Right atrium auricular region (tissue), 2 donors: ENCODE measurements around the gene ATAT1. TPM values are rescaled to one million over a fixed set of nuclear protein-coding genes. Genes with fewer than 3 reads are reported as not detected.

Source experiments
- DNase-seq: peaks from one replicate; pipeline ENCODE4 v3.0.0-alpha.2; 2019; ENCODE audit warnings: low spot score
- H3K27ac ChIP-seq, 2 donors: fragments of 200-600 bp; sonication (generic); 1 replicate in 1 of 2; 2 replicates in 1 of 2; pipeline ENCODE4 v1.5.1; 2016 to 2019
- H3K27me3 ChIP-seq, 2 donors: fragments of 200-600 bp; sonication (generic); one replicate each; pipeline versions ENCODE4 v1.5.1 to v1.6.0; 2017 to 2019
- H3K36me3 ChIP-seq: fragments of 200-600 bp; sonication (generic); one replicate; pipeline ENCODE4 v1.5.1; 2016
- H3K4me1 ChIP-seq, 2 donors: fragments of 200-600 bp; sonication (generic); one replicate each; pipeline versions ENCODE4 v1.5.1 to v1.6.0; 2017 to 2019
- H3K4me3 ChIP-seq, 2 donors: fragments of 200-600 bp; sonication (generic); 1 replicate in 1 of 2; 2 replicates in 1 of 2; pipeline ENCODE4 v1.5.1; 2017 to 2019; ENCODE audit warnings: mild to moderate bottlenecking in 1 of 2, moderate library complexity in 1 of 2
- H3K9me3 ChIP-seq, 2 donors: fragments of 200-600 bp; sonication (generic); one replicate each; pipeline ENCODE4 v1.5.1; 2019
- total RNA-seq, 2 donors: library from RNA; depleted of rRNA; stranded (reverse); fragments of >200 nt; gene quantifications; one replicate each; pipeline ENCODE4 v1.1.0, GENCODE V29; 2016
- TF ChIP-seq, protein P1 (sequence below), 2 donors: fragments of 200-600 bp; sonication (generic); IDR thresholded peaks; one replicate each; pipeline ENCODE4 v1.5.1; 2019; ENCODE audit warnings: antibody characterized with exemption in 2 of 2

The ATAT1 gene
- total RNA-seq, 2 donors from 2014 or later: 1.6 to 1.8 TPM

DNA sequence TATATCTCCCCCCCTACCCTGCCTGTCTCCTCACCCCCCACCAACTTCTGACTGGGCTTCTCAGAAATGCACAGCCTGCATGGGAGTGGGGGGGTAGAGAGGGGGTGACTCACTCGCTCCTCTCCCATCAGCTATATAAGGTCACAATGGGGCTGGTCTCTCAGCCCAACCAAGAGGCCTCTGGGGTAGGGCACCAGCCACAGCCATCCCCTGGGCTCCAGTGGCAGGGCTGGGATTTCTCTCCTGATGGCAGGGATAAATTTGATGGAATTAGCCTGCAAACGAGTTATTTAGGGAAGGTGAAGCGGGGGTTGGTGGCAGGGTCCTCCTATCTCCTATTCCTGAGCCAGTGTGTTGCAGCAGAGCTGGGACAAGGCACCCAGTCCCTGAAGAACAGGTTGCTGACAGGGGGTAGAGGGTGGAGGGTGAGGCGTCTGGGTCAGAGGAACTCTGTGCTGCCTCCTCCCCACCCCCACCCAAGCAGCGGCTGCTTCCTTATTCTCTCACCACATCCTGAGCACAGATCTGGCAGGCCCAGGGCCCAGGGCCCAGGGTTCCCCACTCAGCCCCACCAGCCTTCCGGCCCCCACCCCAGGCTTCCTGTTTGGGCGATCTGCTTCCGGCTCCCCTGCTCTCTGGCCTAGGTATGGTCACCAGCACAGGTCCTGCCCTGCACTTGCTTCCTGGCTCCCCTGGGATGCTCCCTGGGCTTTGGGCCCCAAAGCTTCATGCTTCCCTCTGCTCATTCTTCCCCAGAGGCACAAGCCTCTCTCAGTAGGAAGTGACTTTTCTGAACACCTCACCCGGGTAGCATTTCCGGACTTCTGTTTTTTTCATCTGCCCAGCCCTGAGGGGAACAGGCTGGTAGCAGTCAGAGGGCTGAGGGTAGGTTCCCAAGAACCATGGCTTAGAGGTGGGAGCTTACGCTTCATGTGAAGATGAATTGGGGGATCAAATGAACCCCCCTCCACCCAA is 55.8 kb downstream of the ATAT1 start:
- Histone ChIP-seq H3K27ac (peak overlapping the region; percentile 99), H3K4me3 (peak overlapping the region; percentile 83 to 90), H3K27me3 (no peaks in the 10 kb centered on the region), H3K36me3 (peaks cover 43% of the 10 kb centered on the region), H3K4me1 (peaks cover 0 to 74% of the 10 kb centered on the region in 2 donors), H3K9me3 (no peaks in the 10 kb centered on the region)
- TF ChIP-seq, protein P1, sequence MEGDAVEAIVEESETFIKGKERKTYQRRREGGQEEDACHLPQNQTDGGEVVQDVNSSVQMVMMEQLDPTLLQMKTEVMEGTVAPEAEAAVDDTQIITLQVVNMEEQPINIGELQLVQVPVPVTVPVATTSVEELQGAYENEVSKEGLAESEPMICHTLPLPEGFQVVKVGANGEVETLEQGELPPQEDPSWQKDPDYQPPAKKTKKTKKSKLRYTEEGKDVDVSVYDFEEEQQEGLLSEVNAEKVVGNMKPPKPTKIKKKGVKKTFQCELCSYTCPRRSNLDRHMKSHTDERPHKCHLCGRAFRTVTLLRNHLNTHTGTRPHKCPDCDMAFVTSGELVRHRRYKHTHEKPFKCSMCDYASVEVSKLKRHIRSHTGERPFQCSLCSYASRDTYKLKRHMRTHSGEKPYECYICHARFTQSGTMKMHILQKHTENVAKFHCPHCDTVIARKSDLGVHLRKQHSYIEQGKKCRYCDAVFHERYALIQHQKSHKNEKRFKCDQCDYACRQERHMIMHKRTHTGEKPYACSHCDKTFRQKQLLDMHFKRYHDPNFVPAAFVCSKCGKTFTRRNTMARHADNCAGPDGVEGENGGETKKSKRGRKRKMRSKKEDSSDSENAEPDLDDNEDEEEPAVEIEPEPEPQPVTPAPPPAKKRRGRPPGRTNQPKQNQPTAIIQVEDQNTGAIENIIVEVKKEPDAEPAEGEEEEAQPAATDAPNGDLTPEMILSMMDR (IDR thresholded peaks at IDR 0.05): no peak
- DNase-seq: peak; percentile 87

DNA sequence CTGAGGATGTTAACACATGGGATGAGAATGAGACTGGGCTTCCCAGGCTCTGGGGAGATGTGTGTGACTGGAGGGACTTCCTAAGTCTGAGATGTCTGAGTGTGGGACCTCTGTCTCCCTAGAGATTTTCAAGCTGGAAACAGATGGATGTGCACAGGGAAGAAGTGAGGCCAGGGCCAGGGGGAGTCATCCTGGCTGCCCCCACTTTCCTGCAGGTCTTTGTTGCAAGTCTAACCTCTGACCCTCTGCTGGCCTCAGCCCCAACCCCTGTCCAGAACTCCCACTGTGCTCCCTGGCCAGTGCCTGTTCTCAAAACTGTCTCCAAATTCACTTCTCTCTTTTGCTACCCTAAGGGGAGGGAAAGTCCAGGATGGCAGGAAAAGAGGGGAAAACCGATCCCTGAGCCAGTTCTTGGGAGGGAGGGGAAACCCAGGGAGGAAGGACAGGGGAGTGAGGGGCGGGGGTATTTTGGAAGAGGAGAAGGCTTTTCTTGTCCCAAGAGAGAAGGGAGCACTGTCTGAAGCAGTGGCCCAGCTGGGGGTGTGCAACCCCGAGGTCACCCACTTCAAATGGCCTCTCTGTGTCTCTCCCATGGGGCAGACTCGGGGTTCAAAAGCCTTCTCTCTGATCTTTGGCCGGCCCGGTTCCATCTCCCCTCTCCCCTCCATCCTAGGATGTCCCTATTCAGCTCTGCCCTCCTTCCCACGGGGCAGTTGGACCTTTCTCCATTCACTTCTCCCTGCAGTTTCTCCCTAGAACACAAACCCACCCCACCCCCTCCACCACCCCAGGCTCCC is 56.7 kb downstream of the ATAT1 start:
- peaks cover 0 to 83% of the 10 kb centered on the region in 2 donors for H3K4me1 ChIP-seq
- no peaks in the 10 kb centered on the region for H3K27me3 ChIP-seq
- peak overlapping the region; percentile 99 for H3K27ac ChIP-seq
- TF ChIP-seq, protein P1 (IDR thresholded peaks at IDR 0.05): no peak
- H3K4me3 ChIP-seq: peak overlapping the region; percentile 83 to 90
- peaks cover 33% of the 10 kb centered on the region for H3K36me3 ChIP-seq
- no peak for DNase-seq
- H3K9me3 ChIP-seq: no peaks in the 10 kb centered on the region

DNA sequence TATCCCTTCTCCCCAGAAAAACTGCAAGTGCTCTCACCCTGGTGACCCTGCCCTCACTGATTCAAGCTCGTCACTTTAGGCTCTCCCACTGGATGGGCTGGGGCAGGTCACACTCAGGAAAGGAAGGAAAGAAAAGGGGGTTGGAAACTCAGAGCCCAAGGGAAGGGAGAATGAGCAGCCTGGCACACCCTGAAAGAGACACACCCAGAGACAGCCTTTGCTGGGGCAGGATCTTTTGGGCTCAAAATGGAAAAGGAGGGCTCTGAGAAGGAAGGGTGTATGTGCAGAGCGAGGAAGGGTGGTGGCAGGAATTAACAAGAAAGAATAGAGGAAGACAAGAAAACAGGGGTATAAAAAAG is 57.3 kb downstream of the ATAT1 start:
- H3K27me3 ChIP-seq: no peaks in the 10 kb centered on the region
- H3K36me3 ChIP-seq: peaks cover 28% of the 10 kb centered on the region
- no peak for DNase-seq
- no peaks in the 10 kb centered on the region for H3K9me3 ChIP-seq
- H3K4me1 ChIP-seq: peaks cover 0 to 88% of the 10 kb centered on the region in 2 donors
- TF ChIP-seq, protein P1 (IDR thresholded peaks at IDR 0.05): no peak
- peak overlapping the region; percentile 83 to 90 for H3K4me3 ChIP-seq
- peak overlapping the region; percentile 99 for H3K27ac ChIP-seq

DNA sequence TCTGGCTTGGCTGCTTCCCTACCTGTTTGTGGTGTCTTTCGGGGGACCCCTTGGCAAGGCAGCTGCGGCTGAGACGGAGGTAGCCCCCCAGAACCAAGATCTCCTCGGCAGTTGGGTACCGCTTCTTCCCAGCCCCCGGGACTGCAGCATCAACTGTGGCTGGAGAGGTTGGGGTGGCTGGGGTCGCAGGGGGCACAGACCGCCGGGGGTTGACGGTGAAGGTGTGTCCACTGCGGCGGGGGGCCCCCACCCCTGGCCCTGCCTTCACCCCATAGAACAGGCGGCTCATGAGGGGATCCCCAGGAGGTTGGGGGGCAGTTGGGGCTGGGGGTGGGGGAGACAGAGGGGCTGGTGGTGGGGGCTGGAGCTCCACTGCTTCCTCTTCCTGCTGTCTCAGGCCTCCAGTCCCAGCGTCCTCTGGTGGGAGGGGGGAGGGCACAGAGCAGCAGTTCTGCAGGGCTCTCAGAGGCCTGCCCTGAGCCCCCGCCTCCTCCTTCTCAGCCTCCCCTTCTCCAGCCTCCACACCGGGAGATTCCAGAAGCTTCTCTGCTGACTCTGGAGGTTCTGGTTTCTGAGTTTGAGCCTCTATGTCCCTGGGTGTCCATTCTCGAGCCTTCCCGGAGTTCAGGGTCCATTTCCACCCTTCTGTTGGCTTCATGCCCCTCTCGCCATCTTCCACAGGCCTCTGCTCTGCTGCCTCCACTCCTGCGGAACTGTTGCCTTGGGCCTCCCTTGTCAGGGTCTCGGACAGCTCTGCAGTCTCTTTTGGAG is 57.9 kb downstream of the ATAT1 start:
- peaks cover 28% of the 10 kb centered on the region for H3K36me3 ChIP-seq
- peak overlapping the region; percentile 83 to 90 for H3K4me3 ChIP-seq
- TF ChIP-seq, protein P1 (IDR thresholded peaks at IDR 0.05): no peak
- no peak for DNase-seq
- H3K9me3 ChIP-seq: no peaks in the 10 kb centered on the region
- no peaks in the 10 kb centered on the region for H3K27me3 ChIP-seq
- peak overlapping the region; percentile 99 for H3K27ac ChIP-seq
- H3K4me1 ChIP-seq: peaks cover 0 to 88% of the 10 kb centered on the region in 2 donors
